LoVo (cell line): ENCODE data around the gene FNDC1.

Experiments
- DNase-seq: peaks from one replicate; pipeline ENCODE4 v3.0.0-alpha.2; 2016; ENCODE audit warnings: low spot score

The FNDC1 gene

GRCh38 chr6:159308198-159308597 is 139.0 kb downstream of the FNDC1 start:
- no peak for DNase-seq

- DNase-seq = no peak
Observed at GRCh38 chr6:159309723-159310122, 140.5 kb downstream of the FNDC1 start.

GRCh38 chr6:159311618-159312017 is 142.4 kb downstream of the FNDC1 start:
- no peak for DNase-seq

GRCh38 chr6:159312206-159312605 is 143.0 kb downstream of the FNDC1 start:
- no peak for DNase-seq

- no peak for DNase-seq
Observed at GRCh38 chr6:159313018-159313417, 143.8 kb downstream of the FNDC1 start.

- DNase-seq = no peak
Observed at GRCh38 chr6:159315562-159315961, 146.4 kb downstream of the FNDC1 start.

- no peak for DNase-seq
Observed at GRCh38 chr6:159317430-159317829, 148.2 kb downstream of the FNDC1 start.

GRCh38 chr6:159321267-159321666 is 152.1 kb downstream of the FNDC1 start:
- DNase-seq = no peak
